Activated T-helper 17 cell treated with anti-CD3 and anti-CD28 coated beads, Interleukin-2, amount 50 U/mL, for 72 hours (primary cell): Measurements from ENCODE around the gene TRIM40. TPM values are rescaled to one million over a fixed set of nuclear protein-coding genes. Genes with fewer than 3 reads are reported as not detected.

Experiments
- ATAC-seq: fragments of 150-1000 bp; cut with Tn5 transposase; replicated peaks from 2 replicates; pipeline ENCODE4 v1.10.0; 2021; ENCODE audit warnings: mild to moderate bottlenecking, moderate library complexity
- H3K27ac Mint-ChIP-seq: one replicate; pipeline ENCODE4 v1.8.0; 2022; ENCODE audit warnings: mixed read lengths
- H3K27me3 Mint-ChIP-seq: one replicate; pipeline ENCODE4 v1.8.0; 2022; ENCODE audit warnings: mixed read lengths
- H3K36me3 Mint-ChIP-seq: one replicate; pipeline ENCODE4 v1.8.0; 2022; ENCODE audit warnings: low read depth, mild to moderate bottlenecking, mixed read lengths
- H3K4me1 Mint-ChIP-seq: one replicate; pipeline ENCODE4 v1.8.0; 2022; ENCODE audit warnings: mixed read lengths
- H3K4me3 Mint-ChIP-seq: one replicate; pipeline ENCODE4 v1.8.0; 2022; ENCODE audit warnings: mild to moderate bottlenecking, mixed read lengths
- H3K9me3 Mint-ChIP-seq: one replicate; pipeline ENCODE4 v1.8.0; 2022; ENCODE audit warnings: mixed read lengths
- total RNA-seq, 2 donors: library from RNA; stranded (reverse); gene quantifications; one replicate each; pipeline ENCODE4 v1.2.3, GENCODE V29; 2022

TRIM40 gene
- total RNA-seq, 2 donors from 2014 or later: not detected

- H3K4me1 Mint-ChIP-seq: no peaks in the 10 kb centered on the region
- peaks cover 55% of the 10 kb centered on the region for H3K27me3 Mint-ChIP-seq
- no peak overlapping the region for H3K27ac Mint-ChIP-seq
- no peak overlapping the region for H3K4me3 Mint-ChIP-seq
- peaks cover 5% of the 10 kb centered on the region for H3K9me3 Mint-ChIP-seq
- ATAC-seq: no peak
- no peaks in the 10 kb centered on the region for H3K36me3 Mint-ChIP-seq
These were observed 39.8 kb downstream of the TRIM40 start for GRCh38 chr6:30175765-30176164.

- ATAC-seq: no peak
- H3K9me3 Mint-ChIP-seq: peaks cover 5% of the 10 kb centered on the region
- peaks cover 6% of the 10 kb centered on the region for H3K4me1 Mint-ChIP-seq
These were observed 42.9 kb downstream of the TRIM40 start for GRCh38 chr6:30178837-30179236.

GRCh38 chr6:30180145-30180544 lies 44.2 kb downstream of the TRIM40 start:
- Mint-ChIP-seq H3K9me3 (peaks cover 5% of the 10 kb centered on the region), H3K36me3 (peaks cover 10% of the 10 kb centered on the region), H3K4me3 (no peak overlapping the region), H3K27me3 (peaks cover 33% of the 10 kb centered on the region), H3K4me1 (peaks cover 6% of the 10 kb centered on the region), H3K27ac (no peak overlapping the region)
- ATAC-seq: no peak

More at GRCh38 chr6:30178837-30179236, 42.9 kb downstream of the TRIM40 start:
- Mint-ChIP-seq H3K4me3 (no peak overlapping the region), H3K36me3 (no peaks in the 10 kb centered on the region), H3K27me3 (peaks cover 38% of the 10 kb centered on the region), H3K27ac (no peak overlapping the region)

- ATAC-seq: no peak
- H3K4me1 Mint-ChIP-seq: peaks cover 6% of the 10 kb centered on the region
- H3K9me3 Mint-ChIP-seq: peaks cover 1% of the 10 kb centered on the region
- H3K27ac Mint-ChIP-seq: no peak overlapping the region
- H3K36me3 Mint-ChIP-seq: peaks cover 49% of the 10 kb centered on the region
- H3K4me3 Mint-ChIP-seq: no peak overlapping the region
- peaks cover 4% of the 10 kb centered on the region for H3K27me3 Mint-ChIP-seq
These were observed 48.6 kb downstream of the TRIM40 start for GRCh38 chr6:30184417-30185031.

- Mint-ChIP-seq H3K4me3 (no peak overlapping the region), H3K4me1 (peaks cover 5% of the 10 kb centered on the region), H3K27me3 (no peaks in the 10 kb centered on the region), H3K36me3 (peaks cover 63% of the 10 kb centered on the region), H3K9me3 (no peaks in the 10 kb centered on the region), H3K27ac (peak overlapping the region; percentile 3)
- ATAC-seq: no peak
These were observed 50.0 kb downstream of the TRIM40 start for GRCh38 chr6:30185846-30186484.

- peaks cover 86% of the 10 kb centered on the region for H3K36me3 Mint-ChIP-seq
- H3K4me1 Mint-ChIP-seq: no peaks in the 10 kb centered on the region
- H3K9me3 Mint-ChIP-seq: no peaks in the 10 kb centered on the region
- H3K27me3 Mint-ChIP-seq: no peaks in the 10 kb centered on the region
- no peak overlapping the region for H3K4me3 Mint-ChIP-seq
- H3K27ac Mint-ChIP-seq: no peak overlapping the region
- no peak for ATAC-seq
These were observed 52.6 kb downstream of the TRIM40 start for GRCh38 chr6:30188541-30188940.

GRCh38 chr6:30192076-30192475 lies 56.1 kb downstream of the TRIM40 start:
- ATAC-seq: no peak
- peaks cover under 1% of the 10 kb centered on the region for H3K4me1 Mint-ChIP-seq
- no peaks in the 10 kb centered on the region for H3K27me3 Mint-ChIP-seq
- H3K4me3 Mint-ChIP-seq: no peak overlapping the region
- H3K36me3 Mint-ChIP-seq: peaks cover 92% of the 10 kb centered on the region
- no peaks in the 10 kb centered on the region for H3K9me3 Mint-ChIP-seq
- H3K27ac Mint-ChIP-seq: peak overlapping the region; percentile 80

- peaks cover 97% of the 10 kb centered on the region for H3K36me3 Mint-ChIP-seq
- no peaks in the 10 kb centered on the region for H3K27me3 Mint-ChIP-seq
- no peak for ATAC-seq
- no peaks in the 10 kb centered on the region for H3K9me3 Mint-ChIP-seq
- H3K4me1 Mint-ChIP-seq: peaks cover 5% of the 10 kb centered on the region
- peak overlapping the region; percentile 75 for H3K27ac Mint-ChIP-seq
- H3K4me3 Mint-ChIP-seq: no peak overlapping the region
These were observed 59.1 kb downstream of the TRIM40 start for GRCh38 chr6:30194797-30195690.

- no peaks in the 10 kb centered on the region for H3K9me3 Mint-ChIP-seq
- peaks cover 97% of the 10 kb centered on the region for H3K36me3 Mint-ChIP-seq
- H3K4me1 Mint-ChIP-seq: peaks cover 5% of the 10 kb centered on the region
- H3K27me3 Mint-ChIP-seq: no peaks in the 10 kb centered on the region
- H3K27ac Mint-ChIP-seq: peak overlapping the region; percentile 75
- H3K4me3 Mint-ChIP-seq: no peak overlapping the region
- no peak for ATAC-seq
These were observed 60.0 kb downstream of the TRIM40 start for GRCh38 chr6:30195951-30196350.

GRCh38 chr6:30196376-30196775 lies 60.4 kb downstream of the TRIM40 start:
- Mint-ChIP-seq H3K36me3 (peaks cover 97% of the 10 kb centered on the region), H3K4me3 (no peak overlapping the region), H3K4me1 (peaks cover 5% of the 10 kb centered on the region), H3K27ac (peak overlapping the region; percentile 75), H3K9me3 (no peaks in the 10 kb centered on the region), H3K27me3 (no peaks in the 10 kb centered on the region)
- no peak for ATAC-seq

Other genes starting within 250 kb of the TRIM40 start
- gene HLA-A, start 193.6 kb upstream of the TRIM40 start, total RNA-seq: 1,000 to 10,000 TPM; 1,094 to 1,926 TPM
- gene POLR1H, start 74.9 kb upstream of the TRIM40 start, total RNA-seq: 10 to 100 TPM; 39.8 to 59.5 TPM
- 10 to 100 TPM; 50.8 to 69.9 TPM for gene PPP1R11, start 68.9 kb upstream of the TRIM40 start, total RNA-seq
- gene RNF39, start 60.4 kb upstream of the TRIM40 start, total RNA-seq: not detected
- gene TRIM31, start 23.1 kb upstream of the TRIM40 start, total RNA-seq: not detected
- gene TRIM10, start 25.1 kb downstream of the TRIM40 start, total RNA-seq: under 1 TPM in 1 of 2 donors, not detected in 1; 0.16 TPM
- not detected for gene TRIM15, start 27.4 kb downstream of the TRIM40 start, total RNA-seq
- gene TRIM26, start 77.3 kb downstream of the TRIM40 start, total RNA-seq: 10 to 100 TPM; 37.6 to 67.0 TPM
- 10 to 100 TPM; 12.4 to 16.1 TPM for gene TRIM39, start 190.8 kb downstream of the TRIM40 start, total RNA-seq
- 10 to 100 TPM; 20.8 to 22.9 TPM for gene RPP21, start 209.0 kb downstream of the TRIM40 start, total RNA-seq